GM23338 (cell line): ENCODE measurements around the gene MYOD1. TPM values are rescaled to one million over a fixed set of nuclear protein-coding genes. Genes with fewer than 3 reads are reported as not detected.

Experiments used
- CREB1 ChIP-seq: fragments of 250-450 bp; sonication (Bioruptor Pico); IDR thresholded peaks from 2 replicates; pipeline ENCODE4 v1.5.0; 2020; ENCODE audit warnings: low read depth, mild to moderate bottlenecking, moderate library complexity
- EZH2 ChIP-seq: fragments of 200-600 bp; sonication (generic); IDR thresholded peaks from one replicate; pipeline ENCODE4 v1.8.0; 2017; ENCODE audit warnings: antibody characterized with exemption, mild to moderate bottlenecking, low read depth; ENCODE audit not compliant: unreplicated experiment
- EZH2phosphoT487 ChIP-seq: fragments of 200-600 bp; sonication (generic); IDR thresholded peaks from one replicate; pipeline ENCODE4 v1.8.1; 2018; ENCODE audit warnings: antibody characterized with exemption; ENCODE audit not compliant: unreplicated experiment
- JUNB ChIP-seq: IDR thresholded peaks from one replicate; pipeline ENCODE4 v1.6.1; 2016; ENCODE audit warnings: antibody characterized with exemption; ENCODE audit not compliant: unreplicated experiment
- NANOG ChIP-seq: IDR thresholded peaks from 2 replicates; pipeline ENCODE4 v1.6.1; 2016; ENCODE audit warnings: antibody characterized with exemption, borderline replicate concordance
- POLR2AphosphoS5 ChIP-seq: IDR thresholded peaks from 2 replicates; pipeline ENCODE4 v1.6.1; 2016; ENCODE audit warnings: antibody characterized with exemption, low read depth
- STAT1 ChIP-seq: IDR thresholded peaks from one replicate; pipeline ENCODE4 v1.6.1; 2016; ENCODE audit warnings: antibody characterized with exemption; ENCODE audit not compliant: unreplicated experiment
- ZNF114 ChIP-seq: fragments of 250-450 bp; sonication (Bioruptor Pico); IDR thresholded peaks from 2 replicates; pipeline ENCODE4 v1.5.0; 2020; ENCODE audit warnings: mild to moderate bottlenecking, moderate library complexity
- ZNF331 ChIP-seq: fragments of 250-450 bp; sonication (Bioruptor Pico); IDR thresholded peaks from 2 replicates; pipeline ENCODE4 v1.5.0; 2020; ENCODE audit warnings: low read depth, mild to moderate bottlenecking, moderate library complexity
- polyA plus RNA-seq: library from polyadenylated mRNA; unstranded; fragments of >200 nt; fragmentation: Nextera tagmentation; extraction: Ambion mirVana; gene quantifications from 2 replicates; pipeline ENCODE4 v1.2.1, GENCODE V29; 2016
- total RNA-seq: library from RNA; depleted of rRNA; stranded (reverse); fragments of >200 nt; shearing (Covaris generic); gene quantifications from 2 replicates; pipeline ENCODE4 v1.2.3, GENCODE V29; 2014
- TF ChIP-seq, protein P1 (sequence below): fragments of 250-450 bp; sonication (Bioruptor Pico); IDR thresholded peaks from 2 replicates; pipeline ENCODE4 v1.5.0; 2020; ENCODE audit warnings: mild to moderate bottlenecking, moderate library complexity
- TF ChIP-seq, protein P2 (sequence below): IDR thresholded peaks from 2 replicates; pipeline ENCODE4 v1.6.1; 2016; ENCODE audit warnings: antibody characterized with exemption
- TF ChIP-seq, protein P3 (sequence below), 2 experiments: fragments of 200-600 bp in 1 of 2; sonication (generic) in 1 of 2; conservative IDR thresholded peaks; 2 replicates each; pipeline versions ENCODE4 v1.5.1 to v1.6.1; 2016 to 2017; ENCODE audit warnings: antibody characterized with exemption in 2 of 2, low read depth in 2 of 2, mild to moderate bottlenecking in 2 of 2, moderate library complexity in 1 of 2

Gene MYOD1
- total and polyA plus RNA-seq, 2 experiments from 2014 or later = not detected

DNA sequence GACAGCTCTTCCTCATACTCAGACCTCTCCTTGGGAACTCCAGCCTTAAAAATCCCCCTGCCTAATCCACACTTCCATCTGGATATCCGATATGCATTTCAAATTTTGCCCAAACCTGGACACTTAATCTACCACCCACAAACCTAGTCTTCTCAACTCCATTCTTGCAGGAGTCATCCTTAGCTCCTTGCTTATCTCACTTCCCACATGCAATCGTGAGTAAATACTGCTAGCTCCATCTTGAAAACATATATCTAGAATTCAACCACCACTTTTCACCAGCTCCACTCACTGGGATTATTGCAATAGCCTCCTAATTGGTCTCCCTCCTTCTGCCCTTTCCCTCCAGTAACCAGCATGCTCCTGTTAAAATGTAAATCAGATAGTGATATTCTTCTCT lies 2.6 kb upstream of the MYOD1 start (continued):
- TF ChIP-seq, protein P1, sequence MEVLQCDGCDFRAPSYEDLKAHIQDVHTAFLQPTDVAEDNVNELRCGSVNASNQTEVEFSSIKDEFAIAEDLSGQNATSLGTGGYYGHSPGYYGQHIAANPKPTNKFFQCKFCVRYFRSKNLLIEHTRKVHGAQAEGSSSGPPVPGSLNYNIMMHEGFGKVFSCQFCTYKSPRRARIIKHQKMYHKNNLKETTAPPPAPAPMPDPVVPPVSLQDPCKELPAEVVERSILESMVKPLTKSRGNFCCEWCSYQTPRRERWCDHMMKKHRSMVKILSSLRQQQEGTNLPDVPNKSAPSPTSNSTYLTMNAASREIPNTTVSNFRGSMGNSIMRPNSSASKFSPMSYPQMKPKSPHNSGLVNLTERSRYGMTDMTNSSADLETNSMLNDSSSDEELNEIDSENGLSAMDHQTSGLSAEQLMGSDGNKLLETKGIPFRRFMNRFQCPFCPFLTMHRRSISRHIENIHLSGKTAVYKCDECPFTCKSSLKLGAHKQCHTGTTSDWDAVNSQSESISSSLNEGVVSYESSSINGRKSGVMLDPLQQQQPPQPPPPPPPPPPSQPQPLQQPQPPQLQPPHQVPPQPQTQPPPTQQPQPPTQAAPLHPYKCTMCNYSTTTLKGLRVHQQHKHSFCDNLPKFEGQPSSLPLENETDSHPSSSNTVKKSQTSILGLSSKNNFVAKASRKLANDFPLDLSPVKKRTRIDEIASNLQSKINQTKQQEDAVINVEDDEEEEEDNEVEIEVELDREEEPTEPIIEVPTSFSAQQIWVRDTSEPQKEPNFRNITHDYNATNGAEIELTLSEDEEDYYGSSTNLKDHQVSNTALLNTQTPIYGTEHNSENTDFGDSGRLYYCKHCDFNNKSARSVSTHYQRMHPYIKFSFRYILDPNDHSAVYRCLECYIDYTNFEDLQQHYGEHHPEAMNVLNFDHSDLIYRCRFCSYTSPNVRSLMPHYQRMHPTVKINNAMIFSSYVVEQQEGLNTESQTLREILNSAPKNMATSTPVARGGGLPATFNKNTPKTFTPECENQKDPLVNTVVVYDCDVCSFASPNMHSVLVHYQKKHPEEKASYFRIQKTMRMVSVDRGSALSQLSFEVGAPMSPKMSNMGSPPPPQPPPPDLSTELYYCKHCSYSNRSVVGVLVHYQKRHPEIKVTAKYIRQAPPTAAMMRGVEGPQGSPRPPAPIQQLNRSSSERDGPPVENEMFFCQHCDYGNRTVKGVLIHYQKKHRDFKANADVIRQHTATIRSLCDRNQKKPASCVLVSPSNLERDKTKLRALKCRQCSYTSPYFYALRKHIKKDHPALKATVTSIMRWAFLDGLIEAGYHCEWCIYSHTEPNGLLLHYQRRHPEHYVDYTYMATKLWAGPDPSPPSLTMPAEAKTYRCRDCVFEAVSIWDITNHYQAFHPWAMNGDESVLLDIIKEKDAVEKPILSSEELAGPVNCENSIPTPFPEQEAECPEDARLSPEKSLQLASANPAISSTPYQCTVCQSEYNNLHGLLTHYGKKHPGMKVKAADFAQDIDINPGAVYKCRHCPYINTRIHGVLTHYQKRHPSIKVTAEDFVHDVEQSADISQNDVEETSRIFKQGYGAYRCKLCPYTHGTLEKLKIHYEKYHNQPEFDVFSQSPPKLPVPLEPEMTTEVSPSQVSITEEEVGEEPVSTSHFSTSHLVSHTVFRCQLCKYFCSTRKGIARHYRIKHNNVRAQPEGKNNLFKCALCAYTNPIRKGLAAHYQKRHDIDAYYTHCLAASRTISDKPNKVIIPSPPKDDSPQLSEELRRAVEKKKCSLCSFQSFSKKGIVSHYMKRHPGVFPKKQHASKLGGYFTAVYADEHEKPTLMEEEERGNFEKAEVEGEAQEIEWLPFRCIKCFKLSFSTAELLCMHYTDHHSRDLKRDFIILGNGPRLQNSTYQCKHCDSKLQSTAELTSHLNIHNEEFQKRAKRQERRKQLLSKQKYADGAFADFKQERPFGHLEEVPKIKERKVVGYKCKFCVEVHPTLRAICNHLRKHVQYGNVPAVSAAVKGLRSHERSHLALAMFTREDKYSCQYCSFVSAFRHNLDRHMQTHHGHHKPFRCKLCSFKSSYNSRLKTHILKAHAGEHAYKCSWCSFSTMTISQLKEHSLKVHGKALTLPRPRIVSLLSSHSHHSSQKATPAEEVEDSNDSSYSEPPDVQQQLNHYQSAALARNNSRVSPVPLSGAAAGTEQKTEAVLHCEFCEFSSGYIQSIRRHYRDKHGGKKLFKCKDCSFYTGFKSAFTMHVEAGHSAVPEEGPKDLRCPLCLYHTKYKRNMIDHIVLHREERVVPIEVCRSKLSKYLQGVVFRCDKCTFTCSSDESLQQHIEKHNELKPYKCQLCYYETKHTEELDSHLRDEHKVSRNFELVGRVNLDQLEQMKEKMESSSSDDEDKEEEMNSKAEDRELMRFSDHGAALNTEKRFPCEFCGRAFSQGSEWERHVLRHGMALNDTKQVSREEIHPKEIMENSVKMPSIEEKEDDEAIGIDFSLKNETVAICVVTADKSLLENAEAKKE = no peak
- TF ChIP-seq, protein P2, sequence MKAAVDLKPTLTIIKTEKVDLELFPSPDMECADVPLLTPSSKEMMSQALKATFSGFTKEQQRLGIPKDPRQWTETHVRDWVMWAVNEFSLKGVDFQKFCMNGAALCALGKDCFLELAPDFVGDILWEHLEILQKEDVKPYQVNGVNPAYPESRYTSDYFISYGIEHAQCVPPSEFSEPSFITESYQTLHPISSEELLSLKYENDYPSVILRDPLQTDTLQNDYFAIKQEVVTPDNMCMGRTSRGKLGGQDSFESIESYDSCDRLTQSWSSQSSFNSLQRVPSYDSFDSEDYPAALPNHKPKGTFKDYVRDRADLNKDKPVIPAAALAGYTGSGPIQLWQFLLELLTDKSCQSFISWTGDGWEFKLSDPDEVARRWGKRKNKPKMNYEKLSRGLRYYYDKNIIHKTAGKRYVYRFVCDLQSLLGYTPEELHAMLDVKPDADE = no peak
- TF ChIP-seq ZNF114 (CRISPR knock-in tag) (no peak), STAT1 (no peak), NANOG (no peak), JUNB (no peak), POLR2AphosphoS5 (no peak), EZH2phosphoT487 (no peak), CREB1 (CRISPR knock-in tag) (no peak), EZH2 (no peak), ZNF331 (CRISPR knock-in tag) (no peak)
- TF ChIP-seq, protein P3, sequence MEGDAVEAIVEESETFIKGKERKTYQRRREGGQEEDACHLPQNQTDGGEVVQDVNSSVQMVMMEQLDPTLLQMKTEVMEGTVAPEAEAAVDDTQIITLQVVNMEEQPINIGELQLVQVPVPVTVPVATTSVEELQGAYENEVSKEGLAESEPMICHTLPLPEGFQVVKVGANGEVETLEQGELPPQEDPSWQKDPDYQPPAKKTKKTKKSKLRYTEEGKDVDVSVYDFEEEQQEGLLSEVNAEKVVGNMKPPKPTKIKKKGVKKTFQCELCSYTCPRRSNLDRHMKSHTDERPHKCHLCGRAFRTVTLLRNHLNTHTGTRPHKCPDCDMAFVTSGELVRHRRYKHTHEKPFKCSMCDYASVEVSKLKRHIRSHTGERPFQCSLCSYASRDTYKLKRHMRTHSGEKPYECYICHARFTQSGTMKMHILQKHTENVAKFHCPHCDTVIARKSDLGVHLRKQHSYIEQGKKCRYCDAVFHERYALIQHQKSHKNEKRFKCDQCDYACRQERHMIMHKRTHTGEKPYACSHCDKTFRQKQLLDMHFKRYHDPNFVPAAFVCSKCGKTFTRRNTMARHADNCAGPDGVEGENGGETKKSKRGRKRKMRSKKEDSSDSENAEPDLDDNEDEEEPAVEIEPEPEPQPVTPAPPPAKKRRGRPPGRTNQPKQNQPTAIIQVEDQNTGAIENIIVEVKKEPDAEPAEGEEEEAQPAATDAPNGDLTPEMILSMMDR (conservative IDR thresholded peaks at IDR 0.05; ENCODE audit: low read depth in 2 of 2) = no peak
